Transverse colon (tissue), 4 donors: Measurements from ENCODE around the gene CNTFR. TPM values are rescaled to one million over a fixed set of nuclear protein-coding genes. Genes with fewer than 3 reads are reported as not detected.

Source experiments
- DNase-seq: peaks from one replicate; pipeline ENCODE4 v3.0.0-alpha.2; 2019
- H3K27ac ChIP-seq, 4 donors: fragments of 200-600 bp; sonication (generic); 2 replicates each; pipeline ENCODE4 v1.5.1; 2016 to 2018; ENCODE audit warnings: inconsistent platforms in 4 of 4
- H3K27me3 ChIP-seq: fragments of 200-600 bp; sonication (generic); 2 replicates; pipeline ENCODE4 v1.5.1; 2017; ENCODE audit warnings: inconsistent platforms
- H3K36me3 ChIP-seq, 4 donors: fragments of 200-600 bp; sonication (generic); 2 replicates each; pipeline ENCODE4 v1.5.1; 2017 to 2019; ENCODE audit warnings: inconsistent platforms in 4 of 4
- H3K4me1 ChIP-seq, 4 donors: fragments of 200-600 bp; sonication (generic); 2 replicates each; pipeline ENCODE4 v1.5.1; 2017 to 2020; ENCODE audit warnings: inconsistent platforms in 4 of 4
- H3K4me3 ChIP-seq, 4 donors: fragments of 200-600 bp; sonication (generic); 1 replicate in 1 of 4; 2 replicates in 3 of 4; pipeline versions ENCODE4 v1.5.1 to v1.6.1; 2017 to 2019; ENCODE audit warnings: inconsistent platforms in 4 of 4
- H3K9me3 ChIP-seq, 2 donors: fragments of 200-600 bp; sonication (generic); 2 replicates each; pipeline ENCODE4 v1.5.1; 2017 to 2019; ENCODE audit warnings: inconsistent platforms in 2 of 2
- CTCF ChIP-seq, 5 experiments: fragments of 200-600 bp in 3 of 5; fragments of 450-650 bp in 2 of 5; sonication (generic) in 3 of 5; IDR thresholded peaks; 1 replicate in 2 of 5; 2 replicates in 3 of 5; pipeline ENCODE4 v1.5.1; 2016 to 2017; ENCODE audit warnings: antibody characterized with exemption in 5 of 5, inconsistent platforms in 3 of 5, mild to moderate bottlenecking in 2 of 5, moderate library complexity in 1 of 5
- EP300 ChIP-seq: sonication (generic); formaldehyde crosslinking; IDR thresholded peaks from one replicate; pipeline ENCODE4 v1.6.1; 2017; ENCODE audit warnings: antibody characterized with exemption, low read depth
- POLR2A ChIP-seq: fragments of 450-650 bp; IDR thresholded peaks from one replicate; pipeline ENCODE4 v1.6.1; 2016; ENCODE audit warnings: antibody characterized with exemption, mild to moderate bottlenecking, moderate library complexity
- POLR2AphosphoS5 ChIP-seq, 3 donors: sonication (generic); formaldehyde crosslinking; IDR thresholded peaks; one replicate each; pipeline ENCODE4 v1.6.1; 2016; ENCODE audit warnings: antibody characterized with exemption in 3 of 3
- WGBS, 2 donors: methylation state at CpG; one replicate each; pipeline ENCODE4 v1.1.5; 2018; ENCODE audit warnings: low coverage in 1 of 2; 5-methylcytosine and 5-hydroxymethylcytosine counted together
- in situ Hi-C, 4 donors: fragments of 200-750 bp; cut with MboI; loops; one replicate each; pipeline versions ENCODE4 v1.15.0 to v1.15.1; 2017; ENCODE audit warnings: low sequenced_read_pairs in 3 of 4, low pct_ligation_motif_present in 1 of 4, low pct_unique_long_range_greater_than_20kb in 1 of 4
- intact Hi-C: fragments of 100-400 bp; cut with DNase I; formaldehyde crosslinking; loops from one replicate; pipeline ENCODE4 v1.15.1; 2023; ENCODE audit warnings: low total_unique reads
- total RNA-seq, 4 donors: library from RNA; depleted of rRNA; stranded (reverse); fragments of >200 nt; gene quantifications; one replicate each; pipeline ENCODE4 v1.1.0, GENCODE V29; 2016

Gene CNTFR
- total RNA-seq, 4 donors from 2014 or later = 5.2 to 59.1 (median 6.8) TPM

GRCh38 chr9:34591917-34592866 lies 2.7 kb upstream of the CNTFR start:
- Histone ChIP-seq H3K4me1 (peaks cover 14 to 50% (median 33%) of the 10 kb centered on the region in 4 donors), H3K27ac (no peak overlapping the region), H3K9me3 (no peaks in the 10 kb centered on the region), H3K27me3 (peaks cover 71% of the 10 kb centered on the region), H3K36me3 (no peaks in the 10 kb centered on the region), H3K4me3 (peak overlapping the region in 1 of 4 donors; percentile 59)
- intact Hi-C loops = loop anchor here (2.0 to 10.0 kb wide), 2 partner anchors 43 to 257 kb away; no protein-coding TSS in a partner anchor
- in situ Hi-C loops = loop anchor here in 1 of 4 donors (10.0 kb wide), 1 partner anchor 47 kb away; no protein-coding TSS in a partner anchor
- no peak for DNase-seq
- 21 to 24% methylated on average over 7 to 16 of the region's 16 CpGs for WGBS, 2 donors
- TF ChIP-seq EP300 (no peak), CTCF (IDR thresholded peaks at IDR 0.05) (peak in 1 of 5 experiments; percentile 6), POLR2AphosphoS5 (IDR thresholded peaks at IDR 0.05) (no peak)

GRCh38 chr9:34591248-34591916 lies 1.9 kb upstream of the CNTFR start:
- H3K4me1 ChIP-seq = peaks cover 14 to 50% (median 33%) of the 10 kb centered on the region in 4 donors
- in situ Hi-C loops = loop anchor here in 1 of 4 donors (10.0 kb wide), 1 partner anchor 47 kb away; no protein-coding TSS in a partner anchor
- intact Hi-C loops = loop anchor here (10.0 kb wide), 1 partner anchor 257 kb away; no protein-coding TSS in a partner anchor
- peak; percentile 89 for DNase-seq
- TF ChIP-seq POLR2A = no peak
- peak; percentile 91 to 96 (median 93) for TF ChIP-seq CTCF (IDR thresholded peaks at IDR 0.05)
- no peak for TF ChIP-seq EP300
- H3K4me3 ChIP-seq = peak overlapping the region in 3 of 4 donors; percentile 1 to 59 (median 17)
- no peaks in the 10 kb centered on the region for H3K36me3 ChIP-seq
- no peaks in the 10 kb centered on the region for H3K9me3 ChIP-seq
- H3K27me3 ChIP-seq = peaks cover 79% of the 10 kb centered on the region
- 10% methylated on average over 53 of the region's 60 CpGs; no CpG with 5 or more reads in 1 of the 2 donors for WGBS, 2 donors
- peak overlapping the region in 2 of 4 donors; percentile 7 to 54 for H3K27ac ChIP-seq

GRCh38 chr9:34590381-34591247 lies 1.1 kb upstream of the CNTFR start:
- H3K9me3 ChIP-seq = no peaks in the 10 kb centered on the region
- H3K27me3 ChIP-seq = peaks cover 87% of the 10 kb centered on the region
- in situ Hi-C loops (loop anchor here in 1 of 4 donors (10.0 kb wide), 1 partner anchor 46 kb away; no protein-coding TSS in a partner anchor), intact Hi-C loops (loop anchor here (10.0 kb wide), 1 partner anchor 256 kb away; no protein-coding TSS in a partner anchor)
- no peaks in the 10 kb centered on the region for H3K36me3 ChIP-seq
- H3K4me1 ChIP-seq = peaks cover 14 to 50% (median 33%) of the 10 kb centered on the region in 4 donors
- DNase-seq = peak; percentile 62
- WGBS, 2 donors = 30% methylated on average over 20 of the region's 40 CpGs; no CpG with 5 or more reads in 1 of the 2 donors
- peak overlapping the region in 2 of 4 donors; percentile 7 to 54 for H3K27ac ChIP-seq
- no peak for TF ChIP-seq CTCF (IDR thresholded peaks at IDR 0.05)
- no peak for TF ChIP-seq EP300
- no peak for TF ChIP-seq POLR2AphosphoS5 (IDR thresholded peaks at IDR 0.05)
- no peak for TF ChIP-seq POLR2A
- peak overlapping the region in 3 of 4 donors; percentile 38 to 59 (median 41) for H3K4me3 ChIP-seq
